H1 (cell line): Measurements from ENCODE around the gene POP5. TPM values are rescaled to one million over a fixed set of nuclear protein-coding genes. Genes with fewer than 3 reads are reported as not detected.

Source experiments
- CTCF ChIA-PET: fragments of 300-600 bp; sonication (Branson Sonifier 250); formaldehyde crosslinking; loops from one replicate; lab custom pipeline; 2021; ENCODE audit not compliant: partially characterized antibody; lab: Charles Lee
- POLR2A ChIA-PET: fragments of 300-600 bp; sonication (Branson Sonifier 250); formaldehyde crosslinking; loops from one replicate; lab custom pipeline; 2021; ENCODE audit warnings: inconsistent platforms; ENCODE audit not compliant: partially characterized antibody; lab: Charles Lee
- DNase-seq, 2 experiments: peaks; one replicate each; pipeline versions ENCODE4 v3.0.0 to v3.0.0-alpha.2; 2010 to 2022; ENCODE audit warnings: low spot score in 2 of 2, low read depth in 1 of 2, mixed read lengths in 1 of 2
- FAIRE-seq: peaks from 2 replicates; lab custom pipeline; 2011; peaks lifted over from hg19 to GRCh38; lab: Jason Lieb, UNC
- H2AFZ ChIP-seq: 2 replicates; pipeline ENCODE4 v1.8.1; 2012; ENCODE audit warnings: low read length, inconsistent platforms
- H2AK5ac ChIP-seq: 2 replicates; pipeline ENCODE4 v1.6.1; 2013; ENCODE audit warnings: low read depth, low read length
- H2BK120ac ChIP-seq: replicated peaks from 2 replicates; pipeline ENCODE3; 2013; ENCODE audit warnings: low read depth, low read length, inconsistent platforms
- H2BK12ac ChIP-seq: 2 replicates; pipeline ENCODE4 v1.6.1; 2013; ENCODE audit warnings: low read depth, low read length
- H2BK15ac ChIP-seq: 2 replicates; pipeline ENCODE4 v1.6.1; 2013; ENCODE audit warnings: low read length
- H2BK20ac ChIP-seq: 2 replicates; pipeline ENCODE4 v1.6.1; 2013; ENCODE audit warnings: low read length
- H2BK5ac ChIP-seq: 2 replicates; pipeline ENCODE4 v1.6.1; 2013; ENCODE audit warnings: low read depth, low read length
- H3K14ac ChIP-seq: 2 replicates; pipeline ENCODE4 v1.6.1; 2013; ENCODE audit warnings: inconsistent platforms; ENCODE audit not compliant: insufficient read length
- H3K18ac ChIP-seq: 2 replicates; pipeline ENCODE4 v1.6.1; 2013; ENCODE audit warnings: low read length; ENCODE audit errors: extremely low read depth
- H3K23ac ChIP-seq: 2 replicates; pipeline ENCODE4 v1.6.1; 2013; ENCODE audit warnings: inconsistent platforms; ENCODE audit not compliant: insufficient read length
- H3K23me2 ChIP-seq: 2 replicates; pipeline ENCODE4 v1.6.1; 2013; ENCODE audit warnings: low read depth, low read length
- H3K27ac ChIP-seq: 2 replicates; pipeline ENCODE4 v1.6.1; 2011; ENCODE audit warnings: low read depth, low read length, inconsistent platforms
- H3K27me3 ChIP-seq, 4 experiments: replicated peaks in 1 of 4; 1 replicate in 1 of 4; 2 replicates in 3 of 4; pipeline versions ENCODE4 v1.6.1 to v1.8.1; 2011 to 2013; ENCODE audit warnings: low read length in 3 of 4, mild to moderate bottlenecking in 3 of 4, inconsistent platforms in 2 of 4, mixed read lengths in 2 of 4, moderate library complexity in 1 of 4; ENCODE audit not compliant: control insufficient read depth in 3 of 4, insufficient read depth in 3 of 4; ENCODE audit errors: extremely low read depth in 1 of 4
- H3K36me3 ChIP-seq, 4 experiments: 2 replicates each; pipeline versions ENCODE4 v1.6.1 to v1.8.1; 2011 to 2013; ENCODE audit warnings: mild to moderate bottlenecking in 4 of 4, low read length in 3 of 4, moderate library complexity in 2 of 4, control low read depth in 1 of 4, inconsistent platforms in 1 of 4; ENCODE audit not compliant: insufficient read depth in 4 of 4, control insufficient read depth in 2 of 4
- H3K4ac ChIP-seq: replicated peaks from 2 replicates; pipeline ENCODE3; 2013; ENCODE audit warnings: low read length, low read depth, mixed read lengths, inconsistent platforms; ENCODE audit not compliant: insufficient read length
- H3K4me1 ChIP-seq, 4 experiments: replicated peaks in 1 of 4; 1 replicate in 1 of 4; 2 replicates in 3 of 4; pipeline versions ENCODE4 v1.6.1 to v1.8.1; 2011 to 2013; ENCODE audit warnings: low read length in 3 of 4, inconsistent platforms in 2 of 4, mixed read lengths in 1 of 4; ENCODE audit not compliant: insufficient read depth in 4 of 4, control insufficient read depth in 3 of 4
- H3K4me2 ChIP-seq, 2 experiments: 2 replicates each; pipeline versions ENCODE4 v1.6.1 to v1.8.1; 2011 to 2013; ENCODE audit warnings: low read depth in 2 of 2, low read length in 2 of 2, control low read depth in 1 of 2, inconsistent platforms in 1 of 2, mild to moderate bottlenecking in 1 of 2; ENCODE audit not compliant: insufficient read depth in 1 of 2
- H3K4me3 ChIP-seq, 4 experiments: fragments of 200-600, 300-600 bp in 1 of 4; sonication (generic), shearing (Covaris generic), sonication (Bioruptor Twin) in 1 of 4; 2 replicates each; pipeline versions ENCODE4 v1.5.1 to v1.8.1; 2011 to 2016; ENCODE audit warnings: low read length in 4 of 4, low read depth in 3 of 4, control low read depth in 2 of 4, inconsistent platforms in 2 of 4, mild to moderate bottlenecking in 2 of 4, mixed read lengths in 1 of 4, moderate library complexity in 1 of 4; ENCODE audit not compliant: insufficient read depth in 2 of 4; ENCODE audit errors: extremely low read depth in 1 of 4
- H3K56ac ChIP-seq: replicated peaks from 2 replicates; pipeline ENCODE3; 2013; ENCODE audit warnings: low read depth, mild to moderate bottlenecking, mixed read lengths, low read length, inconsistent platforms; ENCODE audit not compliant: insufficient read length
- H3K79me1 ChIP-seq: 2 replicates; pipeline ENCODE4 v1.6.1; 2013; ENCODE audit warnings: low read depth, low read length, control low read depth
- H3K79me2 ChIP-seq, 2 experiments: 2 replicates each; pipeline versions ENCODE4 v1.6.1 to v1.8.1; 2012 to 2013; ENCODE audit warnings: low read length in 2 of 2, mild to moderate bottlenecking in 2 of 2, inconsistent platforms in 1 of 2; ENCODE audit not compliant: insufficient read depth in 2 of 2, control insufficient read depth in 1 of 2
- H3K9ac ChIP-seq, 4 experiments: replicated peaks in 1 of 4; 1 replicate in 1 of 4; 2 replicates in 3 of 4; pipeline versions ENCODE4 v1.6.1 to v1.8.1; 2011 to 2013; ENCODE audit warnings: low read depth in 3 of 4, low read length in 3 of 4, control low read depth in 2 of 4, mild to moderate bottlenecking in 2 of 4, moderate library complexity in 2 of 4, inconsistent platforms in 1 of 4; ENCODE audit errors: extremely low read depth in 1 of 4
- H3K9me3 ChIP-seq, 2 experiments: 2 replicates each; pipeline versions ENCODE4 v1.6.1 to v1.8.1; 2012 to 2013; ENCODE audit warnings: mild to moderate bottlenecking in 2 of 2, moderate library complexity in 2 of 2, control low read depth in 1 of 2, inconsistent platforms in 1 of 2, low read depth in 1 of 2, low read length in 1 of 2, mixed read lengths in 1 of 2; ENCODE audit not compliant: insufficient read depth in 2 of 2
- H4K20me1 ChIP-seq, 2 experiments: replicated peaks in 1 of 2; 2 replicates each; pipeline versions ENCODE3 to v1.8.1; 2011 to 2013; ENCODE audit warnings: inconsistent platforms in 2 of 2, low read length in 2 of 2, mild to moderate bottlenecking in 1 of 2; ENCODE audit not compliant: insufficient read depth in 2 of 2, control insufficient read depth in 1 of 2
- H4K5ac ChIP-seq: 2 replicates; pipeline ENCODE4 v1.6.1; 2013; ENCODE audit warnings: low read length, low read depth, mixed read lengths, inconsistent platforms; ENCODE audit not compliant: insufficient read length
- H4K8ac ChIP-seq: 2 replicates; pipeline ENCODE4 v1.8.0; 2013; ENCODE audit warnings: mild to moderate bottlenecking, moderate library complexity, low read length, inconsistent platforms; ENCODE audit not compliant: insufficient read depth; ENCODE audit errors: extremely low read depth
- H4K91ac ChIP-seq: replicated peaks from 2 replicates; pipeline ENCODE3; 2013; ENCODE audit warnings: low read length, mixed read lengths, inconsistent platforms; ENCODE audit not compliant: insufficient read length
- EGR1 ChIP-seq: IDR thresholded peaks from 2 replicates; pipeline ENCODE4 v1.6.1; 2011; ENCODE audit warnings: low read depth, low read length, borderline replicate concordance
- KDM1A ChIP-seq: fragments of 200-600, 300-600 bp; sonication (generic); IDR thresholded peaks from 2 replicates; pipeline ENCODE4 v1.7.1; 2016; ENCODE audit warnings: mild to moderate bottlenecking, low read length, borderline replicate concordance
- WGBS, 2 experiments: shearing (Covaris generic) in 1 of 2; methylation state at CpG; one replicate each; pipeline versions ENCODE4 v1.1.6 to v1.1.7; 2013 to 2015; ENCODE audit warnings: low lambda C conversion rate in 2 of 2, mixed read lengths in 2 of 2, inconsistent platforms in 1 of 2, low coverage in 1 of 2, missing lambda C conversion rate in 1 of 2; ENCODE audit not compliant: insufficient replicate concordance in 2 of 2, insufficient coverage in 1 of 2, insufficient read length in 1 of 2; ENCODE audit errors: extremely low coverage in 1 of 2, missing lambda C conversion rate in 1 of 2; 5-methylcytosine and 5-hydroxymethylcytosine counted together
- polyA plus RNA-seq, 7 experiments: library from polyadenylated mRNA; depleted of rRNA in 3 of 7; stranded (reverse) in 5 of 7; unstranded in 2 of 7; fragments of >200 nt in 5 of 7; fragments of 200-250 nt in 2 of 7; gene quantifications; 1 replicate in 5 of 7; 2 replicates in 1 of 7; 4 replicates in 1 of 7; pipeline versions ENCODE4 v1.2.1 to v1.2.3, GENCODE V29; 2011 to 2013; ENCODE audit warnings: missing spikeins in 2 of 7, mixed read lengths in 2 of 7
- total RNA-seq: library from RNA; stranded (reverse); fragmentation: NEBNext Ultra II Directional; extraction: Animal tissue kit (Norgen Biotek cat#: 25700); gene quantifications from 2 replicates; pipeline ENCODE4 v1.2.1, GENCODE V29; 2021

The POP5 gene
- total and polyA plus RNA-seq, 2 of the 8 experiments (the other 6 are each of a cell fraction or from before 2014, with no cell fraction given), result 59.7 to 124 TPM

DNA sequence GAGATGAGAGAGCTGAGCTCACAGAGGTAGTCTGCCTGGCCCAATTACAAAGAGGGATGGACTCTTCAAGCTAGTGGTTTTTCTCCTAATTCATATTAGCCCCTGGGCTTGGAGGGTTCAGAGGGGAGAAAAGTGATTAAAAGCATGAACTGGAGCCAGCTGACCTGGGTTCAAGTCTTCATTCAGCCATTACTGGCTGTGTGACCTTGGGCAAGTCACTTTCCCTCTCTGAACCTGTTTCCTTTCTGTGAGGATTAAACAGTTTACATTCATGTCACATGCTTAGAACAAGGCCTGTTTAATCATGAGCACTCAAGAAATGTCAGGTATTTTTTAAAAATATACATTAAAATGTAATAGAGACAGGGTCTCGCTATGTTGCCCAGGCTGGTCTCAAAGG is 7.2 kb upstream of the POP5 start:
- WGBS, 2 experiments, result 100% methylated on average over 1 of the region's 1 CpG; no CpG with 5 or more reads in 1 of the 2 experiments
- H3K79me1 ChIP-seq, result no peaks in the 10 kb centered on the region
- no peaks in the 10 kb centered on the region for H3K36me3 ChIP-seq
- no peak overlapping the region for H2BK20ac ChIP-seq
- H3K27ac ChIP-seq, result no peak overlapping the region
- no peak overlapping the region for H3K23ac ChIP-seq
- no peaks in the 10 kb centered on the region for H3K79me2 ChIP-seq
- CTCF ChIA-PET, result interaction anchor here (1.0 to 2.5 kb wide), 4 partner anchors 12 to 132 kb away, joined by 3 to 7 read pairs (median 4); no protein-coding TSS in a partner anchor
- H3K4me2 ChIP-seq, result no peak overlapping the region
- no peak overlapping the region for H2BK15ac ChIP-seq
- no peak overlapping the region for H2BK12ac ChIP-seq
- TF ChIP-seq EGR1 (no peak), KDM1A (peak; percentile 44; the same call in 1 of the 2 replicates)
- peaks cover 0 to 3% (median 1%) of the 10 kb centered on the region in 4 experiments; a peak in 1 of 7 replicates for H3K27me3 ChIP-seq
- no peak overlapping the region for H3K18ac ChIP-seq
- no peak overlapping the region for H4K91ac ChIP-seq
- no peak overlapping the region for H2BK5ac ChIP-seq
- POLR2A ChIA-PET, result interaction anchor here (1.1 kb wide), 2 partner anchors 21 to 121 kb away, joined by 3 to 4 read pairs; no protein-coding TSS in a partner anchor
- H3K56ac ChIP-seq, result no peak overlapping the region
- H3K9ac ChIP-seq, result no peak overlapping the region
- H3K14ac ChIP-seq, result no peak overlapping the region
- H3K4me1 ChIP-seq, result peaks cover 0 to 8% (median 1%) of the 10 kb centered on the region in 4 experiments; a peak in 4 of 7 replicates
- no peak overlapping the region for H2AK5ac ChIP-seq
- no peaks in the 10 kb centered on the region for H3K9me3 ChIP-seq
- H4K20me1 ChIP-seq, result no peaks in the 10 kb centered on the region
- FAIRE-seq, result no peak
- H3K23me2 ChIP-seq, result peaks cover 3% of the 10 kb centered on the region; the same call in 1 of the 2 replicates
- no peak overlapping the region for H4K5ac ChIP-seq
- no peak overlapping the region for H2AFZ ChIP-seq
- no peak overlapping the region for H3K4ac ChIP-seq
- no peak for DNase-seq
- no peak overlapping the region for H2BK120ac ChIP-seq
- H4K8ac ChIP-seq, result no peak overlapping the region
- H3K4me3 ChIP-seq, result no peak overlapping the region
